H7 (cell line): ENCODE data around the gene MED29. TPM values are rescaled to one million over a fixed set of nuclear protein-coding genes. Genes with fewer than 3 reads are reported as not detected.
"Not testable (repeated sequence)": the region's sequence is repeated elsewhere in the genome, so short reads cannot be mapped to it uniquely, and the experiment has no call there.

Source experiments
- DNase-seq: peaks from one replicate; pipeline ENCODE4 v3.0.0; 2012
- H3K27me3 ChIP-seq: 2 replicates; pipeline ENCODE4 v1.6.0; 2011; ENCODE audit warnings: mild to moderate bottlenecking, low read length; ENCODE audit not compliant: control insufficient read depth, insufficient read depth
- H3K36me3 ChIP-seq: replicated peaks from 2 replicates; pipeline ENCODE4 v1.5.1; 2011; ENCODE audit warnings: low read length; ENCODE audit not compliant: control insufficient read depth, insufficient read depth
- H3K4me3 ChIP-seq: 2 replicates; pipeline ENCODE4 v1.5.1; 2011; ENCODE audit warnings: low read depth, mild to moderate bottlenecking, control low read depth, low read length, moderate library complexity; ENCODE audit not compliant: insufficient read depth
- total RNA-seq: library from RNA; depleted of rRNA; stranded (reverse); fragments of >200 nt; shearing (Covaris generic); gene quantifications from 2 replicates; pipeline ENCODE4 v1.2.3, GENCODE V29; 2014

Gene MED29
- total RNA-seq, 1 experiment from 2014 or later = 41.6 TPM

DNA sequence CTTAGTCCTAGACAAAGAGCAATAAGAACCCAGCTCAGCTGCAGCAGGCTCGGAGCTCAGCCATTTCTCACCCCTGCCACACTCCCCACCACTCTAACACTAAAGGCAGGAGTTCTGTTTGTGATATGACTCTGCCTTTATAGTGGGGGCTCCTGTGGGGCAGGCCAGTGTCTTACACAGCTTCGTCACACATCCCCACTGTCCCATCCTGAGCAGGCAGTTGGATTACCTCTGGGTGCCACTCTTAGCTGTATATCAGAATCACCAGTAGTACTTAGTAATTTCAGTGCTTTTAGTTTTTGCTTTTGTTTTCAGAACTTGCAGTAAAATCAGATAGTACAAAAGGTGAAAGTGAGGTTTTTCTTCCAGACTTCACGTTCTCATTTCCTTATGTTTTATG is 32.2 kb upstream of the MED29 start:
- H3K36me3 ChIP-seq = peaks cover 38% of the 10 kb centered on the region
- DNase-seq = no peak
- no peaks in the 10 kb centered on the region for H3K27me3 ChIP-seq
- H3K4me3 ChIP-seq = no peak overlapping the region

DNA sequence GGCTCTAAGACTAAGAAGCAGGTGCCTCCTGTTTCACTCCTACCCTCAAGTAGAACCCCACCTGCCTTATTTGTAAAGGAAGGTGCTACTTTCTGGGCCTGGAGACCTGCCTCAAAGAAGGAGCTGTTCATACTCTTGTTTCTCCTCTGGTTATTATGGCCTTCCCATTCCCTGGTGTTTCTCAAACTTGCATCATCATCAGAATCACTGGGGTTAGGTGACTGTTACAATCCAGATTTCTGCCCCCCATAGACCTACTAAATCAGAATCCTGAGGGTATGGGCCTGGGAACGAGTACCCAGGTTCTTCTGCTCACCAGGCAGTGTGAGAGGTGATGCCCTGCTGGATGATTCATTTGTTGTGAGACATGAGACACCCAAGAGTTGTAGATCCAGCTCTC is 30.6 kb upstream of the MED29 start:
- Histone ChIP-seq H3K36me3 (peaks cover 35% of the 10 kb centered on the region), H3K4me3 (no peak overlapping the region), H3K27me3 (no peaks in the 10 kb centered on the region)
- no peak for DNase-seq

DNA sequence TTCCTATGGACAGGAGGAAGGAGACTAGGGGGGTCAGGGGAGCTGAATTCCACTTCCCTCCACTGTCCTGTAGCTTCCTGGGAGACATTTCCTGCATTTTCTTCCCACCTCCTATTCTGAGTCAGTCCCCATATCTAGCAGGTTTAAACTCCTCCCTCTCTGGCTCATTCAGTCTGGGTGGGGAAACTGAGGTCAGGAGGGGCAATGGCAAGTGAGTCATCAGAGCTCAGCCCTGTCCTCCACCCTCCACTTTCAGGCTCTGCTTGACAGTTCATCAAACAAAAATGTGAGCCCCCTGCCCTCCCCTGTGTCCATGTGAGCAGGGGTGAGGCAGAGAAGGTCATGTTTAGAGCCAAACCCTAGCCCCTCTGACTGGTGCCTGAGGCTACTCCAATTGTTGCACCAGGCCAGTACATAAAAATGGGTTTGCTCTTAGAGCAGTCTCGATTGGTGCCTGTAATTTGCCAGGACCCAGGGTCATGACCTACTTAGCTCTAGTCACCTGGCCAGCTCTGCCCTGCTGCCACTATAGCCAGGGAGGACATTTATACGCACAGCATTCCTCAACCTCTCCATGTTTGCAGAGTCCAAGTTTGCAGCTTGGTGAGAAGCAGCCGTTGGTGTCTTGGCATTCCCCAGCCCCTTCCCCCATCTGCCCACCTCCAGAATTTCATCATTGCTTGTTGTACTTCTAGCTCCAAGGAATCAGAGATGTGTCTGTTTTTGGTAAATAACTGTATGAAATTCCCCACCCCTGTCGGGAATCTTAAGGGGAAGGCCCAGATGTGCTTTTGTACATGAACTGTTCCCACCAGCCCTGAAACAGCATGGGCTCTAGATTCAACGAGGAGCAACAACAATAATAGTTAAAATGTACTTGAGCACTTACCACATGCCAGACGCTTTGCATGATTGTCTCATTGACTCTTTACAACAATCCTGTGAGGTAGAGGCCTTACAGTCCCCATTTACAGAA is 28.2 kb upstream of the MED29 start:
- DNase-seq = no peak
- Histone ChIP-seq H3K36me3 (peaks cover 23% of the 10 kb centered on the region), H3K4me3 (no peak overlapping the region), H3K27me3 (no peaks in the 10 kb centered on the region)

DNA sequence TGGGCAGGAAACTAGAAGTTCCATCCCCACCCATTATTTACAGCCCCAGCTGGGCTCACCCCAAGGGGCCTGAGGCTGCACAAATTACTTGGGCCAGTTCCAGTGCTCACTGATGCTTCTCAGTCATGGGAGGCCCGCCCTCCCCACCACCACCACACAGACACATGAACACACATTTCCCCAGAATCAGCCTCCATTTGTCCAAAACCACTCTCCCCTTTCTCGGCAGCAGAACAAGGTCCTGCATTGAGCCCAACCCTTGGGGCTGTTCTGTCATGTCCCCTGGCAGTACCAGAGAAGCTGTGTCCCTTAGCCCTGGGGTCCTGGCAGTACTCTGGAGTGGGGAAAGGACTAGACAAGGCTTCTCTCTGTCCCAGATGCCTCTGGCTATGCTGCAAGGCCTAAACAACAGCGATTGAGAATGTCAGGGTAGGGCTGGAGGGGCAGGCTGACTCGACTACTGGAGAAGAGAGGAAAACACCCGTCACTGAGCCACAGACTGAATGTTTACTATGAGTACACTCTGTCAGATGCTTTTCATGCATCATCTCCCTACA is 27.2 kb upstream of the MED29 start:
- DNase-seq = no peak
- H3K36me3 ChIP-seq = peaks cover 25% of the 10 kb centered on the region
- no peaks in the 10 kb centered on the region for H3K27me3 ChIP-seq
- no peak overlapping the region for H3K4me3 ChIP-seq

DNA sequence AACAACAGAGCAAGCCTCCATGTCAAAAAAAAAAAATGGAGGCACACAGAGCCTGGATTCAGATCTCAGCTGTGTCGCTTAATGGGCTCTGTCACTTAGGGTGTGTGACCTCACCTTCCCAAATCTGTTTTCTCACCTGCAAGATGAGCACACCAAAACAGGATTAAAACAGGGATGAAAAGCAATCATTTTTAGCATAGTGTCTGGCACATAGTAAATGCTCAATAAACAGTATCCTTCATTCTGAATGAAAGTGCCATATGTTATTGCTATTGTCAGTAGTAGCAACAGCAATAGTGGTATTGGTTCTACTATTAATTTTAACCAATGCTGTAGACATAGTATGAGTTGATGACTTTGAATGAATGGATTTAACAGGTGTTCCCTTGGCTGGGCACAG is 25.6 kb upstream of the MED29 start:
- no peak for DNase-seq
- Histone ChIP-seq H3K4me3 (no peak overlapping the region), H3K27me3 (no peaks in the 10 kb centered on the region), H3K36me3 (peaks cover 31% of the 10 kb centered on the region)

DNA sequence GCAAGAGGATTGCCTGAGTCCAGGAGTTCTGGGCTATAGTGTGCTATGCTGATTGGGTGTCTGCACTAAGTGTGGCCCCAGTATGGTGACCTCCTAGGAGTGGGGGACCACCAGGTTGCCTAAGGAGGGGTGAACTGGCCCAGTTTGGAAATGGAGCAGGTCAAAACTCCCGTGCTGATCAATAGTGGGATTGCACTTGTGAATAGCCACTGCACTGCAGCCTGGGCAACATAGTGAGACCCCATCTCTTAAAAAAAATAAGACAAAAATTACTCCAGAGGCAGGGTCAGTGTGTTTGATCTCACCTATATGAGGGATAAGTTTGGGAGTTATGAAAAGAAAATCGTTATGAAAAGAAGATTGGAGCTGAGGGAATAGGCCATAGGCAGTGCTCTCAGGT is 22.0 kb upstream of the MED29 start:
- H3K27me3 ChIP-seq = no peaks in the 10 kb centered on the region
- H3K36me3 ChIP-seq = peaks cover 32% of the 10 kb centered on the region
- no peak for DNase-seq
- H3K4me3 ChIP-seq = no peak overlapping the region

DNA sequence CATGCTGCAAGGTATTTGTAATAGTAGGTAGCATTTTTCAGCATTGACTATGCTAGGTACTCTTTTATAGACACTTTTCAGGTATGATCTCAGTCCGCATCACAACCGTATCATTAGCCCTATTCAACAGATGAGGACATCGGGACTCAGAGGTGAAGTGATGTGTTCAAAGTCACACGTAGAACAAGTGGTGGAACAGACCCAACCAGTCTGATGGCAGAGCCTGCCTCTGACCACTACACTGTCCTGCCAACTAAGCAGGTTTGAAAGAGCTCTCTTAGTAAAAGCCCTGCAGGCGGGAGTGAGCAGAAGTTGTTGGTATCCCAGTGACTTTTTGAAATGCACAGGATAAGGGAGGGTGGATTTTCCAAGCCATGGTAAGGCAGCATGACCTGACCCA is 20.4 kb upstream of the MED29 start:
- Histone ChIP-seq H3K4me3 (no peak overlapping the region), H3K27me3 (no peaks in the 10 kb centered on the region), H3K36me3 (peaks cover 35% of the 10 kb centered on the region)
- DNase-seq = no peak

DNA sequence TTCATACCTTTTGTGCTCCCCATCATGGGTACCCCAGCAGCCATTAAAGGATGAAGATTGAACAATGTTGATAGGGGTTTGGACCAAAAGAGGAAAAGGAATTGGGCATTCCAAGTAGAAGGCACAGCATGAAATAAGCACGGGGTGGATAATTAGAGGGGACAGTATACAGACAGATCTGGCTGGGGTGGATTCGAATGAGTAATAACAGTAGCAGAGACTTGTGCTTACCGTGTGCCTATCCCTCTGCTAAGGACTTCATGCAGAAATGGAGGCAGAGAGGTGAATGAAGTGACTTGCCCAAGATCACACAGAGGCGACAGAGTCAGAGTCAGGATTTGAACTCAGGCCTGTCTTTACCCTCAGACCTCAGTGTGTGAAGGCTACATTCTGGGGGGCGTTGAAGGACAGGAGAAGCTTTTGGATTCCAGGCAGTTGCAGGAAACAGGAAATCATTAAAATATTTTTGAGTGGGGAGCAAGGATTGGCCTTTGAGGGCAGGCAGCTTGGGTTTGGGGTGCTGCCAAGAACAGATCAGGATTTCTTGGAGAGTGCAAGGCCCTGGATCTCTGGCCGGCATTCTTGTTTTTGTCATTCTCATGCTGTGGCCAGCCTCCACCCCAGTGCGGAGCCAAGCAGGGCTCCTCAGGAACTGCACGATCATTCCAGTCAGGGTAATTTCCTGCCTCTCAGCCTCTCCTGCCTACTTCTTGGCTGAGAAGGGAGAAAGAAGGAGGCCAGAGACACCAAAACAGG is 19.0 kb upstream of the MED29 start:
- peaks cover 46% of the 10 kb centered on the region for H3K36me3 ChIP-seq
- DNase-seq = no peak
- H3K4me3 ChIP-seq = no peak overlapping the region
- no peaks in the 10 kb centered on the region for H3K27me3 ChIP-seq

DNA sequence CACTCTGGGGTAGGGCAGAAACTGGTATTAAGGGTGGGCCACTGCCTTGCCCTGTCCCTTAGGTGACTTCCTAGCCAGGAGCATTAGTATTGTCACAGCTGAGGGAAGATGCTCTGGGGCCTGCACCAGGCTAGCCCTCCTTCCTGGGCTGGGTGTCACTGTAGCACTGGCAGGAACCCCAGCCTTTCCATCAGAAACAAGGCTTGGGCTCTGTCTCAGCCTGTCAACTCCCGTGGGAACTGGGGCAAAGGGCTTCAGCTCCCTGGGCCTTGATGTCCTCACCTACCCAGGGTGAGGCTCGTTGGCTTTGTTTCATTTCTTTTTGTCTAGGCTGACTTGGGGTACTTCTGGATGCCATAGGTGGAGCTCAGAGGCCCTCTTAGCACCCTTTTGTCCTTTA is 18.2 kb upstream of the MED29 start:
- no peak for DNase-seq
- Histone ChIP-seq H3K4me3 (no peak overlapping the region), H3K27me3 (no peaks in the 10 kb centered on the region), H3K36me3 (peaks cover 52% of the 10 kb centered on the region)

DNA sequence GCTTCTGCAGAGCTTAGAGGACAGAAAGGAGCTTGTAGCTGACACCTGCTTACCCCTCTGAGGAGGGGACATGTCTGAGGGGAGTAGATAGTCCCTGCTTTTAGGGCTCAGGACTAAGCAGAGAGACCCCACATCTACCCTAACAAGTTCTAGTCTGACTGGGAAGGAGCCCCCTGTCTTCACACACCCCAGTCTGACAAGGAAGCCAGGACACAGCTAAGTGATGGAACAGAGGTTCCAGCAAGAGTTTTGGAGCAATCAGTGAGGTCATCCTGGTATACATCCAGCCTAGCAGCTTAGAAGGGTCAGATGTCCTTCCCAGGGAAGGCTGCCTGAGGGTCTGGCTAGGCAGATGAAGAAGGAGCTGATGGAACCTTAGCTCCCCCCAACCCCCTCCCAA is 15.2 kb upstream of the MED29 start:
- peak; percentile 34 for DNase-seq
- Histone ChIP-seq H3K36me3 (peaks cover 58% of the 10 kb centered on the region), H3K4me3 (no peak overlapping the region), H3K27me3 (no peaks in the 10 kb centered on the region)

DNA sequence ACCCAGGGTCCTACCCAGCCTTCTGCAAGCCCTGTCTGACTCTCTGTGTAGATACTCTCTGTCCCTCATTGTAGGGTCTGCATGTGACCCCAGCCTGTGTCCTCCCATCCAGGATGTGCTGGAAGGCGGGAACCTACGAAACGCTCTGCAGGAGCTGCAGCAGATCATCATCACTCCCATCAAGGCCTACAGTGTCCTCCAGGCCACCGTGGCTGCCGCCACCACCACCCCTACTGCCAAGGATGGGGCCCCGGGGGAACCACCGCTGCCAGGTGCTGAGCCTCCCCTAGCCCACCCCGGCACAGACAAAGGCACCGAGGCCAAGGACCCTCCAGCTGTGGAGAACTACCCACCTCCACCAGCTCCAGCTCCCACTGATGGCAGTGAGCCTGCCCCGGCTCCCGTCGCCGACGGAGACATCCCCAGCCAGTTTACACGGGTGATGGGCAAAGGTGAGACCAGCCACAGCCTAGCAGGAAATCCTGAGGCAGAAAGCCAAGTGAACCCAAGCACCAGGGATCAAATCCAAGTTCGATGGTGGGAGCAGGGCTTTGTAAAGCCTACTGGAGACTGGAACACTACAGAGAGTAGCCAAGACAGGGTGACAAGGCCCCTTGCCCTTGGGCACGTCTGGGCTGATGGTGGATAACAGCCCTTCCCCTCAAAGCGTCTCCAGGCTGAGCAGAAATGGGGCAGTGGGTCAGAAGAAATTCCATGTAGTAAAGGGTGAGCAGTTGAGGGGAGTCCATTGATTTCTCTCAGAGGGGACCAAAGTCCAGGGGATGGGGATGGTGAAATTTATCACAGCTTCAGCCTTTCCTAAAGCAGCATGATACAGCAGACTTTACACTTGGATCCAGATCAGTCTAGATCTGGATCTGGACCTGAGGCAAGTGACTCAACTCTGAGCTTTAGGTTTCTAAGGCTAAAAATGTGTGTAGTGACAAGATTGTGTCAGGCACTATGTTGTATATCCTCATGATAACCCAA is 13.5 kb upstream of the MED29 start:
- H3K36me3 ChIP-seq = peaks cover 64% of the 10 kb centered on the region
- DNase-seq = peak; percentile 29
- no peaks in the 10 kb centered on the region for H3K27me3 ChIP-seq
- H3K4me3 ChIP-seq = no peak overlapping the region

DNA sequence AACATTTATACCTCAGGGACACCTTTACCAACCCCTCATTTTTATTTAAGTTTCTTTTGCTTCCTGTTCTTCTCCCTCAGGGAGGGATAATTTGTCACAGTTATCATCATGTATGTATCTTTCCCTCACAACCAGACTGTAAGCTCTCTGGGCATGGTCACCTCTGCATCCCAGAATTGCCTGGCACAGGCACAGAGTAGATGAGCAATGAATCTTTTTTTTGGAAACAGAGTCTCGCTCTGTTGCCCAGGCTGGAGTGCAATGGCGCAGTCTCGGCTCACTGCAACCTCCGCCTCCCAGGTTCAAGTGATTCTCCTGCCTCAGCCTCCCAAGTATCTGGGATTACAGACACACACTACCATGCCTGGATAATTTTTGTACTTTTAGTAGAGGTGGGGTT is 11.8 kb upstream of the MED29 start:
- not testable (repeated sequence) for H3K27me3 ChIP-seq, DNase-seq, H3K4me3 ChIP-seq
- peaks cover 68% of the 10 kb centered on the region for H3K36me3 ChIP-seq

DNA sequence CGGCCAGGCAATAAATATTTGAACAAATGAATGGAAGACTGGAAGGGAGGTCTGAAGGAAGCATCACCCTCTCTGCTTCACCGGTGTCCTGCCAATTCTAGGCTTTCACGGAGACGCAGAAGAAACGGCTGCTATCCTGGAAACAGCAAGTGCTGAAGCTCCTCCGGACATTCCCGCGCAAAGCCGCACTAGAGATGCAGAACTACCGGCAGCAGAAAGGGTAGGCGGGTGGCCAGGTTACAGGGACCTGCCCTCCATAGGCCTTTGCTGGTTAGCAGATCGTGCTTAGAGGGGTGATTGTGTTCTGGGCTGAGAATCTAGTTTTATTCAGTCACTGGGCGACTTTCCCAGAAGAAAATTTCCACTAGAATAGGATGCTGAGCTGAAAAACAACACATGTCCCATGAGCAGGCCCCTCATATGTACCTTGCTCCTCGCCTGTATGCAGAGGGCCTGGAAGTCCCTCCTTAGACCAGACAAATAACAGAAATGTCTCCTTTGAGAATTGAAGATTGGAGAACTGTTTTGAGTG is 11.2 kb upstream of the MED29 start:
- no peaks in the 10 kb centered on the region for H3K27me3 ChIP-seq
- peak; percentile 33 for DNase-seq
- H3K36me3 ChIP-seq = peaks cover 67% of the 10 kb centered on the region
- no peak overlapping the region for H3K4me3 ChIP-seq
